Stomach (tissue), 4 donors: ENCODE results near the gene SCAMP5.

Source experiments
- POLR2A ChIP-seq, 4 donors: fragments of 450-650 bp; IDR thresholded peaks; one replicate each; pipeline ENCODE4 v1.6.1; 2016; ENCODE audit warnings: antibody characterized with exemption in 4 of 4, control low read depth in 2 of 4, mild to moderate bottlenecking in 1 of 4, moderate library complexity in 1 of 4
- TF ChIP-seq, protein P1 (sequence below), 7 experiments: fragments of 450-650 bp in 4 of 7; fragments of 200-600 bp in 3 of 7; sonication (generic) in 3 of 7; IDR thresholded peaks; one replicate each; pipeline ENCODE4 v1.5.1; 2016 to 2019; ENCODE audit warnings: antibody characterized with exemption in 7 of 7, control low read depth in 2 of 7, mild to moderate bottlenecking in 1 of 7

DNA sequence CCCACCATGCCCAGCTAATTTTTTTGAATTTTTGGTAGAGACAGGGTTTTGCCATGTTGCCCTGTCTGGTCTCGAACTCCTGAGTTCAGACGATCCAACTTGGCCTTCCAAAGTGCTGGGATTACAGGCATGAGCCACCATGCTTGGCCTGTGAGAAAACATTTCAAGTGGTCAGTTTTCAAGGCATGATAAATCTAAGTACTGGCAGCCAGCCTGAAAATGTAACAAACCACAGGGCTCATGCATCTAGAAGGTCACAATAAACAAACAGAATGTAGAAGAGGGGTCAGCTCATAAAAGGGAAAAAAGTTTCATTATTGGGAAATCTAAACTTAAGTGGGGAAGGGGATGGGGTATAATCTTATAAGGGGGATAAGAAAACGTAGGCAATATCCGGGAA, 68.0 kb downstream of the SCAMP5 start:
- TF ChIP-seq, protein P1, sequence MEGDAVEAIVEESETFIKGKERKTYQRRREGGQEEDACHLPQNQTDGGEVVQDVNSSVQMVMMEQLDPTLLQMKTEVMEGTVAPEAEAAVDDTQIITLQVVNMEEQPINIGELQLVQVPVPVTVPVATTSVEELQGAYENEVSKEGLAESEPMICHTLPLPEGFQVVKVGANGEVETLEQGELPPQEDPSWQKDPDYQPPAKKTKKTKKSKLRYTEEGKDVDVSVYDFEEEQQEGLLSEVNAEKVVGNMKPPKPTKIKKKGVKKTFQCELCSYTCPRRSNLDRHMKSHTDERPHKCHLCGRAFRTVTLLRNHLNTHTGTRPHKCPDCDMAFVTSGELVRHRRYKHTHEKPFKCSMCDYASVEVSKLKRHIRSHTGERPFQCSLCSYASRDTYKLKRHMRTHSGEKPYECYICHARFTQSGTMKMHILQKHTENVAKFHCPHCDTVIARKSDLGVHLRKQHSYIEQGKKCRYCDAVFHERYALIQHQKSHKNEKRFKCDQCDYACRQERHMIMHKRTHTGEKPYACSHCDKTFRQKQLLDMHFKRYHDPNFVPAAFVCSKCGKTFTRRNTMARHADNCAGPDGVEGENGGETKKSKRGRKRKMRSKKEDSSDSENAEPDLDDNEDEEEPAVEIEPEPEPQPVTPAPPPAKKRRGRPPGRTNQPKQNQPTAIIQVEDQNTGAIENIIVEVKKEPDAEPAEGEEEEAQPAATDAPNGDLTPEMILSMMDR (IDR thresholded peaks at IDR 0.05): no peak
- no peak for TF ChIP-seq POLR2A (IDR thresholded peaks at IDR 0.05)
